Vagina (tissue), 2 donors: ENCODE measurements around the gene CYP27B1.

Experiments
- POLR2A ChIP-seq, 2 donors: fragments of 450-650 bp; IDR thresholded peaks; one replicate each; pipeline ENCODE4 v1.6.1; 2017; ENCODE audit warnings: antibody characterized with exemption in 2 of 2, mild to moderate bottlenecking in 2 of 2, moderate library complexity in 2 of 2
- POLR2AphosphoS5 ChIP-seq, 2 donors: sonication (generic); formaldehyde crosslinking; IDR thresholded peaks; one replicate each; pipeline ENCODE4 v1.9.0; 2017; ENCODE audit warnings: antibody characterized with exemption in 2 of 2, mild to moderate bottlenecking in 2 of 2, low read depth in 1 of 2; ENCODE audit not compliant: insufficient read depth in 1 of 2
- TF ChIP-seq, protein P1 (sequence below), 3 experiments: fragments of 450-650 bp in 2 of 3; fragments of 200-600 bp in 1 of 3; sonication (generic) in 1 of 3; IDR thresholded peaks; one replicate each; pipeline ENCODE4 v1.5.1; 2017 to 2019; ENCODE audit warnings: antibody characterized with exemption in 3 of 3, mild to moderate bottlenecking in 2 of 3, moderate library complexity in 2 of 3

DNA sequence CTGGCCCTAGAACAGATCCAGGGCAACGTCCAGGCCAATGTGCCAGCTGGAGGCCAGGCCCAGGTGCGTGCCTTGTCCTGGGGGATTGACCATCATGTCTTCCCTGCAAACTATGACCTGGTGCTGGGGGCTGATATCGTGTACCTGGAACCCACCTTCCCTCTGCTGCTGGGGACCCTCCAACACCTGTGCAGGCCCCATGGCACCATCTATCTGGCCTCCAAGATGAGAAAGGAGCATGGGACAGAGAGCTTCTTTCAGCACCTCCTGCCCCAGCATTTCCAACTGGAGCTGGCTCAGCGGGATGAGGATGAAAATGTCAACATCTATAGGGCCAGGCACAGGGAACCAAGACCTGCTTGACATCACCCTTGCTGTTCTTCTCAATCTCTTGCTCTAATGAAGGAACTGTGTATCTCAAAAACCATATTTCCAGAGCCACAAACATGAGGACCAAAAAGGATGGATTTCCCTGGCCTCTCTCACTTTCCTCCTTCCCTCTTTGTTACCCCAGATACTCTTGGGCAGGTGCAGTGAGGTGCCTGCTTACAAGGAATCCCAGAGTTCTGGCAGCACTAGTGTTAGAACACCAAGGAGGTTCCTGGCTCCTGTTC is 13.5 kb upstream of the CYP27B1 start:
- no peak for TF ChIP-seq POLR2A (IDR thresholded peaks at IDR 0.05)
- TF ChIP-seq, protein P1, sequence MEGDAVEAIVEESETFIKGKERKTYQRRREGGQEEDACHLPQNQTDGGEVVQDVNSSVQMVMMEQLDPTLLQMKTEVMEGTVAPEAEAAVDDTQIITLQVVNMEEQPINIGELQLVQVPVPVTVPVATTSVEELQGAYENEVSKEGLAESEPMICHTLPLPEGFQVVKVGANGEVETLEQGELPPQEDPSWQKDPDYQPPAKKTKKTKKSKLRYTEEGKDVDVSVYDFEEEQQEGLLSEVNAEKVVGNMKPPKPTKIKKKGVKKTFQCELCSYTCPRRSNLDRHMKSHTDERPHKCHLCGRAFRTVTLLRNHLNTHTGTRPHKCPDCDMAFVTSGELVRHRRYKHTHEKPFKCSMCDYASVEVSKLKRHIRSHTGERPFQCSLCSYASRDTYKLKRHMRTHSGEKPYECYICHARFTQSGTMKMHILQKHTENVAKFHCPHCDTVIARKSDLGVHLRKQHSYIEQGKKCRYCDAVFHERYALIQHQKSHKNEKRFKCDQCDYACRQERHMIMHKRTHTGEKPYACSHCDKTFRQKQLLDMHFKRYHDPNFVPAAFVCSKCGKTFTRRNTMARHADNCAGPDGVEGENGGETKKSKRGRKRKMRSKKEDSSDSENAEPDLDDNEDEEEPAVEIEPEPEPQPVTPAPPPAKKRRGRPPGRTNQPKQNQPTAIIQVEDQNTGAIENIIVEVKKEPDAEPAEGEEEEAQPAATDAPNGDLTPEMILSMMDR (IDR thresholded peaks at IDR 0.05) = no peak
- no peak for TF ChIP-seq POLR2AphosphoS5 (IDR thresholded peaks at IDR 0.05; ENCODE audit: insufficient read depth in 1 of 2, low read depth in 1 of 2)
